Adrenal gland (tissue), 12 donors: ENCODE measurements around the gene DIAPH2. TPM values are rescaled to one million over a fixed set of nuclear protein-coding genes. Genes with fewer than 3 reads are reported as not detected.

Source experiments
- DNase-seq, 7 donors: peaks; one replicate each; pipeline ENCODE4 v3.0.0-alpha.2; 2019 to 2020
- H3K27ac ChIP-seq, 5 donors: fragments of 200-600 bp; sonication (generic) in 4 of 5; 1 replicate in 3 of 5; 2 replicates in 2 of 5; pipeline versions ENCODE4 v1.5.1 to v1.8.0; 2016 to 2020; ENCODE audit warnings: mild to moderate bottlenecking in 1 of 5
- H3K27me3 ChIP-seq: fragments of 200-600 bp; 2 replicates; pipeline ENCODE4 v1.8.0; 2021
- H3K36me3 ChIP-seq, 2 donors: fragments of 200-600 bp; replicated peaks in 1 of 2; 1 replicate in 1 of 2; 2 replicates in 1 of 2; pipeline versions ENCODE4 v1.5.1 to v1.8.0; 2018 to 2022
- H3K4me1 ChIP-seq, 2 donors: fragments of 200-600 bp; replicated peaks in 1 of 2; 1 replicate in 1 of 2; 2 replicates in 1 of 2; pipeline versions ENCODE4 v1.5.1 to v1.8.0; 2018 to 2021
- H3K4me3 ChIP-seq, 4 donors: fragments of 200-600 bp; sonication (generic) in 3 of 4; one replicate each; pipeline ENCODE4 v1.5.1; 2016 to 2018
- H3K9me3 ChIP-seq, 3 donors: fragments of 200-600 bp; sonication (generic) in 1 of 3; replicated peaks in 1 of 3; 1 replicate in 2 of 3; 2 replicates in 1 of 3; pipeline versions ENCODE4 v1.5.1 to v1.8.0; 2016 to 2021
- POLR2A ChIP-seq, 2 donors: fragments of 450-650 bp; IDR thresholded peaks; one replicate each; pipeline ENCODE4 v1.6.1; 2017; ENCODE audit warnings: antibody characterized with exemption in 2 of 2, mild to moderate bottlenecking in 2 of 2, moderate library complexity in 1 of 2
- WGBS, 4 donors: extraction: QIAGEN DNeasy Blood & Tissue Kit in 2 of 4; methylation state at CpG; one replicate each; pipeline versions ENCODE4 v1.1.5 to v1.1.7; 2013 to 2017; 5-methylcytosine and 5-hydroxymethylcytosine counted together
- intact Hi-C, 2 donors: fragments of 100-400 bp; cut with DNase I; formaldehyde crosslinking; loops; one replicate each; pipeline versions ENCODE4 v1.14.1 to v1.15.0; 2022 to 2023
- polyA plus RNA-seq, 3 donors: library from polyadenylated mRNA; stranded (reverse); fragments of 200-250 nt in 2 of 3; fragments of 350-450 nt in 1 of 3; fragmentation: Illumina TruSeq in 1 of 3; extraction: RNeasy Lipid Tissue Mini Kit (QIAGEN cat#74804) in 1 of 3; gene quantifications; one replicate each; pipeline ENCODE4 v1.2.3, GENCODE V29; 2013 to 2014
- total RNA-seq, 9 donors: library from RNA; depleted of rRNA in 4 of 9; stranded (reverse); fragments of >200 nt in 4 of 9; fragments of 120-200 nt in 1 of 9; fragmentation: NEBNext Ultra II Directional in 1 of 9; extraction: Animal tissue kit (Norgen Biotek cat#: 25700) in 1 of 9; gene quantifications; one replicate each; pipeline versions ENCODE4 v1.1.0 to v1.2.4, GENCODE V29; 2013 to 2023
- TF ChIP-seq, protein P1 (sequence below), 6 experiments: fragments of 450-650 bp in 4 of 6; fragments of 200-600 bp in 2 of 6; sonication (generic) in 1 of 6; IDR thresholded peaks; 1 replicate in 5 of 6; 2 replicates in 1 of 6; pipeline versions ENCODE4 v1.5.1 to v1.8.0; 2016 to 2021; ENCODE audit warnings: antibody characterized with exemption in 6 of 6, mild to moderate bottlenecking in 2 of 6, moderate library complexity in 1 of 6
- donor health status: healthy with polysubstance abuse.
- donor health status: Bipolar disorder and iron deficiency.
- donor health status: DM: yes; HTN: yes; CAD: no.
- donor health status: DM: no; HTN: no; CAD: no.
- donor health status: DM: no; HTN: no; CAD: no.
- donor health status: DM: yes; HTN: yes; CAD: no.

Gene DIAPH2
- total and polyA plus RNA-seq, 12 donors = 3.2 to 33.3 (median 12.3) TPM

DNA sequence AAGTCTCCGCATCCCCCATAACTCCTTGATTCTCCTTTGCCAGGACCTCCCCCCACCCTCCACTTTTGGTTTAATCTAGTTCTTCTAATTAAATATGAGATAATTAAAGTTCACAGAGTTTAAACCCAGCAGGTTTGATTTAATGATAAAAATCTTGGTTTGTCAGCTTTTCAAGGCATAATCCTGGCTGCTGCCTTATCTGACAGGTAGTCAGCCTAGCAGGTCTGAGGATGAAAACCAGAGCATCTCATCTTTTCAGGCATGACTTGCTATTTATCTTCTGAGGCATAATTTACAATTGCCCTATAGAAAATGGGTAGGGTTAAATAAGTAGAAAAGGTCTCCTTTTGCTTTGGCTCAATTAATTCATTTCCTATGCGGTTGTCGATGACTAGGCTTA is 790.3 kb downstream of the DIAPH2 start:
- no peaks in the 10 kb centered on the region for H3K4me1 ChIP-seq
- WGBS, 4 donors = 88 to 95% (median 91%) methylated on average over 3 of the region's 3 CpGs
- no peak overlapping the region for H3K27ac ChIP-seq
- no peaks in the 10 kb centered on the region for H3K27me3 ChIP-seq
- H3K9me3 ChIP-seq = no peaks in the 10 kb centered on the region
- no peak overlapping the region for H3K4me3 ChIP-seq
- TF ChIP-seq, protein P1, sequence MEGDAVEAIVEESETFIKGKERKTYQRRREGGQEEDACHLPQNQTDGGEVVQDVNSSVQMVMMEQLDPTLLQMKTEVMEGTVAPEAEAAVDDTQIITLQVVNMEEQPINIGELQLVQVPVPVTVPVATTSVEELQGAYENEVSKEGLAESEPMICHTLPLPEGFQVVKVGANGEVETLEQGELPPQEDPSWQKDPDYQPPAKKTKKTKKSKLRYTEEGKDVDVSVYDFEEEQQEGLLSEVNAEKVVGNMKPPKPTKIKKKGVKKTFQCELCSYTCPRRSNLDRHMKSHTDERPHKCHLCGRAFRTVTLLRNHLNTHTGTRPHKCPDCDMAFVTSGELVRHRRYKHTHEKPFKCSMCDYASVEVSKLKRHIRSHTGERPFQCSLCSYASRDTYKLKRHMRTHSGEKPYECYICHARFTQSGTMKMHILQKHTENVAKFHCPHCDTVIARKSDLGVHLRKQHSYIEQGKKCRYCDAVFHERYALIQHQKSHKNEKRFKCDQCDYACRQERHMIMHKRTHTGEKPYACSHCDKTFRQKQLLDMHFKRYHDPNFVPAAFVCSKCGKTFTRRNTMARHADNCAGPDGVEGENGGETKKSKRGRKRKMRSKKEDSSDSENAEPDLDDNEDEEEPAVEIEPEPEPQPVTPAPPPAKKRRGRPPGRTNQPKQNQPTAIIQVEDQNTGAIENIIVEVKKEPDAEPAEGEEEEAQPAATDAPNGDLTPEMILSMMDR (IDR thresholded peaks at IDR 0.05) = no peak
- no peak for TF ChIP-seq POLR2A (IDR thresholded peaks at IDR 0.05)
- intact Hi-C loops = no loop called here
- DNase-seq = no peak
- H3K36me3 ChIP-seq = no peaks in the 10 kb centered on the region

GRCh38 chrX:97479106-97479890 is 794.7 kb downstream of the DIAPH2 start:
- TF ChIP-seq POLR2A (IDR thresholded peaks at IDR 0.05) = no peak
- TF ChIP-seq, protein P1 (IDR thresholded peaks at IDR 0.05) = no peak
- WGBS, 4 donors = 56 to 88% (median 77%) methylated on average over 3 of the region's 3 CpGs
- Histone ChIP-seq H3K27me3 (no peaks in the 10 kb centered on the region), H3K36me3 (no peaks in the 10 kb centered on the region), H3K27ac (no peak overlapping the region), H3K4me3 (no peak overlapping the region), H3K4me1 (no peaks in the 10 kb centered on the region), H3K9me3 (no peaks in the 10 kb centered on the region)
- DNase-seq = no peak
- intact Hi-C loops = no loop called here

GRCh38 chrX:97481228-97481627 is 796.6 kb downstream of the DIAPH2 start:
- WGBS, 4 donors = 62 to 81% (median 79%) methylated on average over 2 of the region's 2 CpGs
- intact Hi-C loops = no loop called here
- no peak for DNase-seq
- TF ChIP-seq POLR2A (IDR thresholded peaks at IDR 0.05) = no peak
- TF ChIP-seq, protein P1 (IDR thresholded peaks at IDR 0.05) = no peak
- H3K27me3 ChIP-seq = no peaks in the 10 kb centered on the region
- H3K9me3 ChIP-seq = no peaks in the 10 kb centered on the region
- no peaks in the 10 kb centered on the region for H3K36me3 ChIP-seq
- no peak overlapping the region for H3K27ac ChIP-seq
- no peaks in the 10 kb centered on the region for H3K4me1 ChIP-seq
- H3K4me3 ChIP-seq = no peak overlapping the region

DNA sequence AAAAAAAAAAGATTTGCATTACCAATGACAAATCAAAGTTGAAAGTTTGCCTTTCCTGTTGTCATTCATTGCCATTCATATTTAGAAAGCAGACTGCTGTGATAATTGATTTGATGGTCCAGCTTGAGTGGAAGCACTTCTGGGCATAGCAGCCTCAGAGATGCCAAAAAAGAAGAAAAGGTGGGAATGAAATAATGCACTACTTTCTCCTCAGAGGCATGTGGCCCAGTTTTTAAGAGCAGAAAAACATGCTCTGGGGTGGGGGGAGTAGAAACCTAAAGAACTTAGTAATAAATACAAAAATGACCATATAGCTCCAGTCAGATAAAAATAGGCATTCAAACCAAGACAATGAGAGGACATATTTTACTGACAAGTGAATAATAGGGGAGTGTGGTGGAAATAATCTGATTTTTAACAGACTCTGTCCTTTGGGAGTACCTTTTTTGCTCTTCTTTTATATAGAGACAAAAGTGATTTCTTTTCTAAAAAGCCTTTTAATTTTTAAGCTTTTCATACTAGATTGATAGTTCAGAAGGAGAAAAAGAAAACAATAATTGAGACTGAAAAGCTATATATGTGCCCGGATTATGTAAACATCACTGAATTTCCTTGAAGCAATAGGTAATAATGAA is 798.1 kb downstream of the DIAPH2 start:
- no peaks in the 10 kb centered on the region for H3K36me3 ChIP-seq
- no peaks in the 10 kb centered on the region for H3K9me3 ChIP-seq
- no peak overlapping the region for H3K4me3 ChIP-seq
- H3K27me3 ChIP-seq = no peaks in the 10 kb centered on the region
- no peaks in the 10 kb centered on the region for H3K4me1 ChIP-seq
- intact Hi-C loops = no loop called here
- H3K27ac ChIP-seq = no peak overlapping the region
- DNase-seq = no peak
- WGBS, 4 donors = 73 to 89% (median 80%) methylated on average over 1 of the region's 1 CpG
- TF ChIP-seq POLR2A (IDR thresholded peaks at IDR 0.05) = no peak
- TF ChIP-seq, protein P1 (IDR thresholded peaks at IDR 0.05) = no peak
